GM18502 (cell line): ENCODE data around the gene AUTS2.

Experiments used
- ATAC-seq: cut with Tn5 transposase; IDR thresholded peaks from one replicate; pipeline ENCODE4 v1.9.1; 2021; ENCODE audit warnings: mild to moderate bottlenecking; ENCODE audit not compliant: unreplicated experiment, poor library complexity

Gene AUTS2

DNA sequence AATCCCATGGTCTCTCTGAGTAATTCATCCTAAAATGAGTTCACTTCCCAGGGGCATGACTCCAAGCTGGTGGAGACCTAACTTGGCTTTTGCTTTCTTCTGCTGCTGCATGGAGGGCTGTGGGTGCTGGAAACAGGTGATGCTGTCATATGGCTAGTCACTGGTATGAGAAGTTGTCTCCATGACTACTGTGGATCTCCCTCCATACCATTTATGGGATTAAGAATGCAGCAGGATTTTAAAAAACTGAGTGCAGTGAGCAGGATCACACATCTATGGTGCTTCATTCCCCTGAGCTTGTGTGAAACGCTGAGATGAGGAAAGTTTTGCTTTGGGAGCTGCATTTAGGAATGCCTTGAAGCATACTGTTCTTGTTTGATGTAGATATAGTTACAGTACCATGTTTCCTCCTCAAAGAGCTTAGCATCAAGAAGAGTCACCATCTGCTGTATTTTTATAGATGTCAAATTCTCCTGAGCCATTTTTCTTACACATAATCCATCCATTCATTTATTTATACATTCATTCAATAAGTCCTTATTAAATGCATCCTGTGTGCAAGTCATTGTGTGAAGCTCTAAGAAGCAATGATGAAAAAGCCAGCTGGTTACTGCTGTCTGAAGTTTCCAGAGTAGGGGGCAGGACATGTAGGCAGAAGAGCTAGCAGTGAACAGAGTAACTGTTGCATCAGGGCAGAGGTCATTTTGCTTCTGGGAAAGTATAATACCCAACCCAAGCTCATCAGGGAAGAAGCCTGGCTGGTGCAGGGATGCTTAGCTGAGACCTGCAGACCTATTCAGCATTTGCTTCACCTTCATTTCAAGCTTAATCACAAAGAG lies 534.8 kb downstream of the AUTS2 start:
- no peak for ATAC-seq

DNA sequence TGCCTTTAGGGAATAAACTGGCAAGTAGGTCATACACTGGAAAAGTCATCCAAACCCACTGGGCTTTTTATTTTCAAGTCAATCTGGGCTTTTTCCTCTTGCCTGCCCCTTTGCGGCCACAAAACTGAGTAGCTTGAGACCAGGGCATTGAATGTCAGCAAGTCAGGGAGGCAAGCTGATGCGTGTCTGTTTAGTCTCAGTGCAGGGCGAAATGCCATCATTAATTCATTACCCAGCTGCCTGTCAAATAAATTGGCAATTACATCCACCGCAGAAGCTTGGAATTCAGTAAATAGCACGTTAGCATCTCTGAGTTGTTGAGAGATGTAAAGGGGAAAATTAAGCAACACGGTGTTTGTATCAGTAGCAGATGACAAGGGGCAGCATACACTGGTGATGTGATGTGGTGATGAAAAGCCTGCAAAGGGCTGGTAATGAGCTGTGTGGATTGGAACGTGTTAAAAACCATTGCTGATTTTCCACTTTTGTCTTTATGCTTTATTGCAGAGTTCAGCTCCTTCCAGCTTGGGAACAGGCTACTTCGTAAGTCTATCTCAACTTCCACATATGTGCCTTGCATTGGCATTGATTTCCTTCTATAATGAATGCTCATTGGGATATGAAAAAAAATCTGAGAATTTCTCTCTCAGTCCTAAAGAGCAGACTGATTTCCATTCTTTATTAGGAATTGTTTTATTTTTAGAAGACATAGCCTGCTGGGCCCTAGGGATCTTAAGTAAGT lies 535.9 kb downstream of the AUTS2 start:
- ATAC-seq, result no peak

DNA sequence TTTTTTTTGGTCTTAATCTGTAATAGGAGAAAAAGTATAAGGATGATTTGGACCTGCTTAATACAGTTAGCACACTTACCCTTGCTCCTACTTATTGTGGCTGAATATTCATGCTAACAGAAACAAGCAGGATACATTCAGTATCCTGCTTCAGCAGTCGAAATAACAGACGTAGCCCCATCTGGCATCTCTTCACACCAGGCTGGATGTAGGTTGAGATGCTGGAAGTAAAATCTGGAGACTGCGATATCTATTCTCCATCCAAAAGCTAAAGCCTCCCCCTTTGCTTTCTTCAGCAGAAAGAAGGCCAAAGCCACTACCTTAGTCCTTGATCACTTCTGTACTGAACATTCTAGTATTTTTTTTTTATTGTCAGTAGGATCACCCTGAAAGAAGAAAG lies 537.4 kb downstream of the AUTS2 start:
- no peak for ATAC-seq

DNA sequence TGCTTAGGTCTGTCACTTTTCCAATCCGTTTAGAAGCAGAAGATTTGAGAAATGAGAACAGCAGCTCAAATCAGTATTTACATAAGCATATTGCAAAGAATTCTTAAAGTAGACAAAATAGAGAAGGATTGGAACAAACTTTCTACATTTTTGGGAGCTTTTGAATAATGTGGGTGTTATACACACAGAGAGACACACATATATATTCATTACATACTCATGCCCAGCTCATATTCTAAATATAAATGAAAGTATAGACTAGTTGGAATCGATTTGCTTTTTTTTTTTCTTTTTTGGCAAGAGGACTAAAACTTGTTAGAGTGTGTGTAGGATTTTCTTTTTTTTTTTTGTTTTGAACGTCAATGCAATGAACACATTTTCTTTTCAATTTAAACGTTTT lies 538.9 kb downstream of the AUTS2 start:
- ATAC-seq, result no peak

DNA sequence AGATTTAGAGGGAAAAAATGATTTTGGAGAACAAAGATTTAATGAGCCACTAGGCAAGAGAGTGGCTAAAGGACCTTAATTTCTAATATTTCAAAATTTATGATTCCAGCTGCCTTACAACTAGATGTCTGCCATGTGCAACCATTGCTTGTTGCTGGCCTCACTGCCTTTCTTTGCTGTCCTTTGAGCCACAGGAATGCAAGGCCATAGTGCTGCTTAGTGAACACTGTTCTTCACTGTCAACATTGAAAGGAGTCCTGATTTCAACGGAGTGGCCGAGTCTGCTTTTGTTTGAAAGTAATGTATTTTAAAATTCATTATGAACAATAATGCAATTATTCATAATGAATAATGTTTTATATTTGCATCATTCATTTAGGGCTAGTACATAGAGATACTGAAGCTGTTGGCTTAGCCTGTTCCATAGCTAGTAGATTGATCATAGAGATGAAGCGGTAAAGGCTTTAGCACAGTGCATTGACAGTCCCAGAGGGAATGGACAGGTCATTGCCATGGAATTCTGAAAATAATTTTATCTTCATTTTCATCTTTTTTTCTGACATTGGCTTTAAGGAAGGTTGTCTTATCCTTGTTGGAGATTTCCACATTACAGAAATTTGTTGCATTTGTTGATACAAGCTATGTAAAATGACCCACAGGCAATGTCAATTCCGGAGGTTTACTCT lies 544.1 kb downstream of the AUTS2 start:
- ATAC-seq, result no peak

DNA sequence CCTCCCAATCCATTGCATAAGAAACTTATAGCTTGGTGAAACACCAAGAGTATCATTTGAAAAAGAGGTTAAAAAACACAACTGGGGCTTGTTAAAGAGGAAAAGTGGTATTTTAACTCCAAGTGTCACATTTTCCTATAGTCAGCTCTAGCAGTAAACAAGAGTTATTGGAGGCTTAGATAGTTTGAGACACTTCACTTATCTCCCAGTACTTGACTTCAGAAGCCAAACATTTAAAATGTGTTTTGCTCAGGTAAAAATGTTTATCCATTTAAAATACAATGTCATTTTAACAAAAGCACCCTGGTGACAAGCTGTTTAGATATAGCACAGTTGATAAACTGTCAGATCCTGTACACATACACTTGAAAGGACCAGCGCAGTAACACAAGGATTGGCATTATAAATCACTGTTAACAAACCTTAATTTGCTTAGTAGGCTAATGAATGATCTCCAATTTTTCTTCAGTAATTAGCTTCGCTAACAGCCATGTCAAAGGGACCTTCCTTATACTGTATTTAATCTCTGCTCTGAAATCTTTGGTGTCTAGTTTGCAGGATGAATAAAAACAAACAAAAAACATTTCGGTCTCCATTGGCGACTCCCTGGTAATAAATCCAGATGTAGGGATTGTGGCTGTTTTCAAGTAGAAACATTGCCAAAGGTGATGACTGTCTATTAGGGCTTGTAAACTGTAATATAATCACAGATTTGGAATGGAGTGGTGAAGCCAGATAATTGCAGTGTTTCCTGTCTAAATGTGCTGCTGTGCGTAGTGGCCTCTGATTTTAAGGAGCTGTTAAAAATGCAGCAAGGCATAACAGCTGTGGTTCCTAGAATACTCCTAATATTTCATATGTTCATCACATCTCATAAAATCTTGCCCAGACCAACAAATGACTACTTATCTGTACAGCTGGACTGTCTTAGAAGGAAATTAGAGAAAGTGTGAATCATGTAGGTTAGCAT lies 545.1 kb downstream of the AUTS2 start:
- ATAC-seq, result no peak

DNA sequence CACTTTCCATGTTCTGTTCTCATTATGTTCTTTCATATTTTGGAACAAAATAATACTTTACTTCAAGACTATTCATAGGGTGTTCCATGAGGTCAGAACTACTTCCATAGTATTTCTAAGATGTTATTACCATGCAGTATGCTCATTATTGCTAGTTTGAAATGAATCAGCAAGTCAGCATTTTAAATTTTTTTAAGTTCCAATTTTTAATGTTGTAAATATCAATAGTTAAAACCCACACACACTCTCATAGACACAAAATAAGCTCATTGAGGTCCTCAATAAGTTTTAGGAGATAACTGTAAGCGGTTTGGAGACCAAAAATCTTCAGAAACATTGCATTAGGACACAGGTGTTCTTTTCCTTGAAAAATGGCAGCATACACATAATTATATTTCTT lies 550.7 kb downstream of the AUTS2 start:
- ATAC-seq, result no peak

DNA sequence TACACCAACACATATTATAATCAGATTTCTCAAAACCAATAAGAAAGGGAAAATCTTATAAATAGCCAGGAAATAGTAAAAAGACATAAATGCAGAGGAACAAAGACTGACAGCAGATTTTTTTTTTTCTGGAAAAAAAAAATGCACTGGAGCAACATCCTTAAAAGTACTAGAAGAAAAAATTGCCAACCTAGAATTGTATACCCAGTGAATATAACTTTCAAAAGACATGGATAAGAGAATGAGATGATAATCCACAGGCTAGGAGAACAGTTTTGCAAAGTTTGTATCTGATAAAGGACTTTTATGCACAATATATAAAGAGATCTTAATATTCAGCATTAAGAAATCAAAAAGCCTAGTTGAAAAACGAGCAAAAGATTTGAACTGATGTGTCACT lies 554.0 kb downstream of the AUTS2 start:
- no peak for ATAC-seq

DNA sequence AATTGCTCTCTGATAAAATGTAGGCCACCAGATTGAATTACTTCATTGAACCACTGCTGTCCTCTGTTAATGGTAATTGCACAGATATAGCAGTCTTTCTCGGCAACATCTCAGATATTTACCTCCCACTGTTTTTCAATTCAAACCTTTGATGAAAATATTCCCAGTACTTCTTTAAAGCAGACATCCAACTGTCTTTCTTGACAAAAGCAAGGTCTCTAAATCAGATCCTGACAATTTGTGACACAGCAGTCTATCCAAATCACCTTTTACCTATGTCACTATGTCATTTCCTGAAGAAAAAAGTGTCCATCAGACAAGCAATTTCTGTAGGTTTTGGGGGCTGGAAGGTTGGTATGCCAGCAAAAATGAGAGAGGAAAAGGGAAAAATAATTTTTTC lies 555.7 kb downstream of the AUTS2 start:
- no peak for ATAC-seq

DNA sequence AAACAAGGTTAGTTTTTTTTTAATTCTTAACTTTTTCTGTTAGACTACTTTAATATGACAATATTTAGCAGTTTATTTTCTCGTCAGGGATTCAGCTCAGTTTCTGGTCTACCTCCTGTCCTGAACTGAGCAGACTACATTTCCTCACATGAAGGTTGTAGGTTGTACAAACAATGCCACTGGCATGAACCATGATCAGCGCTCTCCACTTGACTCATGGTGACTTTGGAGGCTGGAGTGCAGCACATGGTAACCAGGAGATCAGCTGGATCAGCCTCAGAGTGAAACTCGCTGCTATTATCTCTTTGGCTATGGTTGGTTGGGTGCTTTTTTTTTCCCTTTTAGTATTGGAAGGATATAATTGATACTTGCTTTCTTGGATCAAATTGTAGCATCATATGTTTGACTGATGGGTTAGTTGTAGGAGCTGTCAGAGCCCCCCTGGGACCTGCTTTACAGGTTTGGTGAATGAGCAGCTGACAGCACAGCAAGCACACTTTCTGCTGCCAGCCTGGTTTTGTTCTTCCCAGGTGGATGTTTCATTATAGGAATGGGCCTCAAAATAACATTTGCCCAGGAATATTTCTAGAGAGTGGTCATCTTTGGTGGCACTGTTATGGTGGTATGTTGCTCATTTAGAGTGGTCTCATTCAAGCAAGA lies 556.4 kb downstream of the AUTS2 start:
- no peak for ATAC-seq

DNA sequence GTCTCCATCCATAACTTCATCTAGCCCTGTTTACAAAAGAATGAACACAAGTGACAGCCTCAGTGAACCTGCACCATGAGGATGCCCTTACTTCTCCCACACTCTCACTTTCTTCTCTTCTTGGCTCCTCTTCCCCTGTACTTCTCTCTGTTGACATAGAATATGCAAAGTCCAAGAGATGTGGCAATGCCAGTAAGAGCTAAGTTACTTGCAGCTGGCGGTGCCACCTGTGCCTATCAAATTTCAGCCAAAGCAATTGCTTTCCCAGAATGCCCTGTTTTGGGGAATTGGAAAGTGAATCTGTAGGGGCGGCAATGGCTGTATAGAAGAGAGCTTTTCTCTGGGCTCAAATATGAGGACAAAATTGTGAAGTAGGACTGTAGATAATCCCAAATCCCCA lies 557.8 kb downstream of the AUTS2 start:
- no peak for ATAC-seq

DNA sequence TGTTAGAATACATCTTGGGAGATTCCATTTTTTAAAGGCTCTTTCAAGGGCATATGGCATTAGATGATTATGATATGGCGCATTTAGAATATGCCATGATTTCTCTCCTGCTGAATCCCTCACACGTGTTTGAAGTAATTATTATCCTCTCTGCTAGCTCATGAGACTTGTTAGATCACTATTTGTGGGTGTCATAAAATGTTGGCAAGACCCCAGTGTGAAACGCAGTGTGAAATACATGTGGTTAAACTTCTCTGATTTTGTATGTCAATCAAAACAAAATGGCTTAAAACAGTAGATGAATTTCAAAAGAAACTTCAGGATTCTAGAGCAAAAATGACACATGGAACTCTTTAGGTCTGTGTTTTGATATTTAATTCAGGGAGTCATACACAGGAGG lies 560.8 kb downstream of the AUTS2 start:
- ATAC-seq, result no peak

DNA sequence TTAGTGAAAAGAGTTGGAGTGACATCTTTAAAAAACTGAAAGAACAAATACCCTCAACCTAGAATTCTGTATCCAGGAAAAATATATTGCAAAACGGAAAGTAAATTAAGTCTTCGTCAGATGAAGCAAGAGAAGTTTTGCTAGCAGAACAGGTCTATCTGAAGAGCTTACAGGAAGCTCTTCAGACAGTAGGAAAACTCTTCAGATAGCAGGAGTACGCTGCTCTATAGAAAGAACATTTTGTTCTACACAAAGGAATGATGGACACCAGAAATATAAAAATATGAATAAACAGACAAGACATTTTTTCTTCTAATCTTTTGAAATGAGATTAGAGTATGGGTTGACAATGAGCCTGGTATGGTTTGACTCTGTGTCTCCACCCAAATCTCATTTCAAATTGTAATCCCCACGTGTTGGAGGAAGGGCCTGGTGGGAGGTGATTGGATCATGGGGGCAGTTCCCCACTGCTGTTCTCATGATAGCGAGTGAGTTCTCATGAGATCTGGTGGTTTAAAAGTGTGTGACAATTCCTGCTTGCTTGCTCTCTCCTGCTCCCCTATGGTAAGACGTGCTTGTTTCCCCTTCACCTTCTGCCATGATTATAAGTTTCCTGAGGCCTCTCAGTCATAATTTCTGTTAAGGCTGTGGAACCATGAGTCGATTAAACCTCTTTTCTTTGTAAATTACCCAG lies 567.3 kb downstream of the AUTS2 start:
- ATAC-seq, result no peak

DNA sequence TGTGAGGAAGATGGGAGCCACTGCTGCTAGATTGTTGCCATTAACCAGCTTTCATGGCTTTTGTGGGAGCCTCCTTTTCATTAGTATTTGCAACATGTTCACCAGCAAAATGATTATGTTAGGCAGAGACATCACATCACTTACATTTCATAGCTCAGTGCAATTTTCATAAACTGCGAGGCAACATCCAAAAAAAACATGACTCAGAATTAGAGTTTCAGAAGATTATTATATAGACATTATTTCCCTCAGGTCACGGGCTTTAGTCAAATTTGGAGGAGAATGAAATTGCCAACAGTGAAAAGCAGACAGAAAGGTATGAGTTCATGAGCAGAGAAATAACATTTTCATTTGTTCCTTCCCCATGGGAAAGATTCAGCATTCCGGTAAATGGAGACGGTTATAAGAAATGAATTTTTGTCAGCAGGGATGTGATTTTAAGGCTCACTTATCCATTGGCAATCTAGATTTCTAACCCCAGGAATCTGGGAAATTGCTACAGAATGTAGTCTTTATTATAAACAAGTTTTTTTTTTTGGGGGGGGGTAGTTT lies 573.2 kb downstream of the AUTS2 start:
- no peak for ATAC-seq

DNA sequence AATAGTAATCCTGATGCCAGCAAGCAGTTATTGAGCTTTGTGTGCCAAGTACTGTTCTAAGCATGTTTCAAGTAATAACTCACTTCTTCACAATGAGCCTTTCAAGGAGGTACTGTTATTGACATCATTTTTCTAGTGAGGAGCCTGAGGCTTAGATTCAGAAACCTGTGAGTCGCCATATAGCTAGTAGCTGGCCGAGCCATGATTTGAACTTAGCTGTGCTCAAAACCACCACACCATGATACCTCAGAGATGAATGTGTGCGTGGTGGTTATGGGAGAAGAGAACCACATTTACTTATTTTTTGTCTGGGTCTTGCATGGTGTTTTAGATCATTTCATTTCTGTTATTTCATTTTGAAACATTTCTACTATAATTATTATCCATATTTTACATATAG lies 578.9 kb downstream of the AUTS2 start:
- ATAC-seq, result peak; percentile 38

DNA sequence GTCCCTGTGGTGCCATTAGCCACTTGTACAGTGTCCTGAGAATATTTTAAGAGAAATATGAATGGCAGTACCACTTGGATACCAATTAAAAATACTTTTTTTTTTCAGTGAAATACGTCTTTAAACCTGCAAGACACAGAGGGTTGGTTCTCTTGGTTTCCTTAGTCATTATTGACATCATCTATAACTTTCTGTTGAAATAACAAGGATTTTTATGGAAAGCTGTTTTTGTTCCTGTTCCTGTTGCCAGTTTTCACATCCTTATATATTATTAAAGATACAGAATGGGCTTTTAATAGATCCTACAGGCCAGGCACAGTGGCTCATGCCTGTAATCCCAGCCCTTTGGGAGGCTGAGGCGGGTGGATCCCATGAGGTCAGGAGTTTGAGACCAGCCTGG lies 579.9 kb downstream of the AUTS2 start:
- ATAC-seq, result no peak

DNA sequence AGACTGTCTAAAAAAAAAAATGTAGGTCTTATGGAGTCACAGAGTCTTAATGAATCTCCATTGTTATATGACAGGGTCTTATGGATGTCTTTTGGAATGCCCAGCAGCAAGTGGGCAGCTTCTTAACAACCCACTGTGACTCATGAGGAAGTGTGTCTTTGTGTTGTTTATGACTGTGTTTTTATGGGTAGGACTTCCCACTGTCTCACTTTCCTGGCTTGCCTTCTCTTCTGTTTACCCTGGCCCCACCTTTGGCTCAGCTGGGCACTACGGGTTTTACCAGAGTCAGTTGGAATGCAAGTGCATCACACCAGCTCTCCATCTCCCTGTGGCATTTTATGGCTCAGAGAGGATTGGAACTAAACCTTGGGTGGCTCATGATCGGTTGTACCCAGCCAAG lies 580.5 kb downstream of the AUTS2 start:
- no peak for ATAC-seq

DNA sequence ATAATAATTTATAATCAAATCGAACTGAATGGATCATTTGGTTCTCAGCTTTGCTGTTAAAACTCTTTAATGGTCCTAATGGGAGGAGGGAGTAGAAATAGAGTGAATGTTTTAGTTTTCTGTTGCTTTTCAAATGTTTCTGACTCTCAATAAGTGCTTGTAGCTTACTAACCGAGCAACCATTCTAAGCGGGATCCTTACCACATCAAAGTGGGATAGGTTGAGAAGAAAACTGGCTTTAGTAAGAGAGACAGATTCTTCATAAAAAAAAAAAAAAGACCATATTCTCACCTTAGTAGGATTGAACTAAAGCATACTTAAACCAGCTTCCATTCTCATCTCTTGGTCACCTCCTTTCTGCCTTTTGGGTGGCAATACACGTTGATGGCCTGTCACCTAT lies 584.2 kb downstream of the AUTS2 start:
- ATAC-seq, result no peak

DNA sequence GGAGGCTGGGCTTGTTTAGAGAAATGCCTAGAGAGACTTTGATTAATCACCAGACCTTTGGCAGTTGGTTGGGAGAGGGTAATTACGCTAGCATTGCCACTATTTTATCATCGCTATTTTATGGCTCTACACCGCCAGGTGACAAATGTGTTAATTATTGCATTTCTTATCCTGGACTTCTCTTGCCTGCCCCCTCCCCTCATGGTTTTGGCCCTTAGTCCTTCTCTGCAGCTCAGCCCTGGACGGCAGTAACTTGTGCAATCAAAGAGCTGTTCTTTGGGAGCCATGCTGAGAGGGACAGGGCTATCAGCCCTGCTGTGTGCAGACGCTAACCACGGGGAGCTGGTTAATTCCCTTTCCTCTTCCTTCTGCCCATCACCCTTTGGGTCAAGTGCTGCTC lies 585.0 kb downstream of the AUTS2 start:
- no peak for ATAC-seq
